Astrocyte of the cerebellum (primary cell): ENCODE results near the gene ZXDC.

Source experiments
- DNase-seq: peaks from one replicate; pipeline ENCODE4 v3.0.0-alpha.2; 2011; ENCODE audit warnings: low read depth
- H3K4me3 ChIP-seq: 2 replicates; pipeline ENCODE4 v1.5.1; 2011; ENCODE audit warnings: mild to moderate bottlenecking, low read depth, low read length, moderate library complexity
- CTCF ChIP-seq: IDR thresholded peaks from 2 replicates; pipeline ENCODE4 v1.5.1; 2012; ENCODE audit warnings: low read length, low read depth, moderate library complexity, mild to moderate bottlenecking; ENCODE audit errors: missing control alignments
- in situ Hi-C: cut with HindIII; loops from 2 replicates; pipeline ENCODE4 v1.10.0; 2017; ENCODE audit warnings: low sequenced_read_pairs

The ZXDC gene

GRCh38 chr3:126459111-126459762, 16.5 kb downstream of the ZXDC start:
- no peak for TF ChIP-seq CTCF
- in situ Hi-C loops, result no loop called here
- DNase-seq, result no peak
- no peak overlapping the region for H3K4me3 ChIP-seq

GRCh38 chr3:126456766-126457388, 18.8 kb downstream of the ZXDC start:
- no peak for TF ChIP-seq CTCF
- no peak for DNase-seq
- no peak overlapping the region for H3K4me3 ChIP-seq
- in situ Hi-C loops, result no loop called here

GRCh38 chr3:126456211-126456610, 19.5 kb downstream of the ZXDC start:
- in situ Hi-C loops, result no loop called here
- TF ChIP-seq CTCF, result no peak
- DNase-seq, result no peak
- no peak overlapping the region for H3K4me3 ChIP-seq

GRCh38 chr3:126454437-126455198, 21.1 kb downstream of the ZXDC start:
- in situ Hi-C loops, result no loop called here
- no peak for DNase-seq
- no peak overlapping the region for H3K4me3 ChIP-seq
- no peak for TF ChIP-seq CTCF

GRCh38 chr3:126454025-126454424, 21.7 kb downstream of the ZXDC start:
- in situ Hi-C loops, result no loop called here
- TF ChIP-seq CTCF, result no peak

GRCh38 chr3:126452213-126452612, 23.5 kb downstream of the ZXDC start:
- TF ChIP-seq CTCF, result no peak
- DNase-seq, result no peak
- in situ Hi-C loops, result no loop called here
- H3K4me3 ChIP-seq, result no peak overlapping the region

More at GRCh38 chr3:126454025-126454424, 21.7 kb downstream of the ZXDC start:
- no peak overlapping the region for H3K4me3 ChIP-seq
- DNase-seq, result no peak
